K562 (cell line): ENCODE data around the gene GAPDH. TPM values are rescaled to one million over a fixed set of nuclear protein-coding genes. Genes with fewer than 3 reads are reported as not detected.

ENCODE experiments used
- AFF1 ChIP-seq, 2 experiments: fragments of 450-650 bp; IDR thresholded peaks; 2 replicates each; pipeline ENCODE4 v1.6.1; 2018; ENCODE audit warnings: mild to moderate bottlenecking in 2 of 2, low read depth in 1 of 2; ENCODE audit not compliant: partially characterized antibody in 2 of 2
- E4F1 ChIP-seq: fragments of 250-450 bp; sonication (Bioruptor Pico); IDR thresholded peaks from 2 replicates; pipeline ENCODE4 v1.5.0; 2021; ENCODE audit warnings: mild to moderate bottlenecking, borderline replicate concordance
- EGR1 ChIP-seq: fragments of 450-650 bp; conservative IDR thresholded peaks from 2 replicates; pipeline ENCODE4 v1.6.1; 2017; ENCODE audit warnings: mild to moderate bottlenecking
- EHMT2 ChIP-seq: fragments of 450-650 bp; IDR thresholded peaks from 2 replicates; pipeline ENCODE4 v1.6.1; 2018; ENCODE audit warnings: antibody characterized with exemption
- FOXJ3 ChIP-seq: sonication (generic); formaldehyde crosslinking; IDR thresholded peaks from 2 replicates; pipeline ENCODE4 v1.4.0; 2020; ENCODE audit warnings: mild to moderate bottlenecking, missing genetic modification reagents
- RBFOX2 ChIP-seq: fragments of 200-400 bp; formaldehyde crosslinking; IDR thresholded peaks from 2 replicates; pipeline ENCODE4 v1.6.1; 2017; ENCODE audit warnings: low read depth, mild to moderate bottlenecking, low read length, moderate library complexity
- SMAD1 ChIP-seq: fragments of 150-350 bp; IDR thresholded peaks from 2 replicates; pipeline ENCODE4 v1.6.1; 2014; ENCODE audit warnings: low read length, low read depth; ENCODE audit not compliant: partially characterized antibody
- SMARCB1 ChIP-seq: IDR thresholded peaks from 2 replicates; pipeline ENCODE4 v1.6.1; 2011; ENCODE audit warnings: improper control_type of control experiment, low read depth; ENCODE audit not compliant: insufficient read length
- SMARCC2 ChIP-seq: fragments of 450-650 bp; IDR thresholded peaks from 2 replicates; pipeline ENCODE4 v1.6.1; 2017; ENCODE audit warnings: antibody characterized with exemption, moderate library complexity, mild to moderate bottlenecking, low read depth
- SNAPC5 ChIP-seq: fragments of 250-450 bp; sonication (Bioruptor Pico); IDR thresholded peaks from 2 replicates; pipeline ENCODE4 v1.8.0; 2021; ENCODE audit warnings: moderate library complexity, mild to moderate bottlenecking, inconsistent platforms
- ZBTB43 ChIP-seq: sonication (generic); formaldehyde crosslinking; IDR thresholded peaks from 2 replicates; pipeline ENCODE4 v1.8.0; 2023; ENCODE audit warnings: mild to moderate bottlenecking, missing genetic modification reagents
- ZNF197 ChIP-seq: fragments of 200-800 bp; sonication (Bioruptor generic); IDR thresholded peaks from 2 replicates; pipeline ENCODE4 v1.6.1; 2016; ENCODE audit warnings: low read depth, missing genetic modification characterization, missing compliant biosample characterization
- ZNF444 ChIP-seq: fragments of 250-450 bp; sonication (Bioruptor Pico); IDR thresholded peaks from 2 replicates; pipeline ENCODE4 v1.4.0; 2020; ENCODE audit warnings: mild to moderate bottlenecking, moderate library complexity
- ZNF609 ChIP-seq: sonication (generic); formaldehyde crosslinking; IDR thresholded peaks from 2 replicates; pipeline ENCODE4 v1.8.1; 2023; ENCODE audit warnings: missing genetic modification reagents, mild to moderate bottlenecking, borderline replicate concordance
- polyA plus RNA-seq, 8 experiments: library from polyadenylated mRNA; depleted of rRNA in 4 of 8; stranded (reverse) in 5 of 8; unstranded in 3 of 8; fragments of >200 nt; fragmentation: Nextera tagmentation in 2 of 8; fragmentation: Illumina TruSeq in 1 of 8; extraction: Ambion mirVana in 2 of 8; extraction: Trizol in 1 of 8; gene quantifications; 2 replicates each; pipeline versions ENCODE4 v1.2.1 to v1.2.3, GENCODE V29; 2011 to 2014; ENCODE audit warnings: inconsistent platforms in 1 of 8, missing spikeins in 1 of 8
- total RNA-seq, 7 experiments: library from RNA; depleted of rRNA in 6 of 7; stranded (reverse); fragments of >200 nt in 6 of 7; fragmentation: Illumina TruSeq in 2 of 7; extraction: Trizol in 2 of 7; gene quantifications; 2 replicates each; pipeline versions ENCODE4 v1.2.1 to v1.2.3, GENCODE V29; 2011 to 2021; ENCODE audit warnings: low replicate concordance in 1 of 7

GAPDH gene
- total and polyA plus RNA-seq, 9 of the 15 experiments (the other 6 are each of a cell fraction or from before 2014, with no cell fraction given) = 2,206 to 6,793 (median 4,217) TPM

GRCh38 chr12:6540181-6540877 lies 6.0 kb downstream of the GAPDH start (continued):
- TF ChIP-seq EGR1 = 0 out of 2 replicates have a peak, but pooled peaks have one; percentile 11
- TF ChIP-seq AFF1 (IDR thresholded peaks at IDR 0.05; ENCODE audit: low read depth in 1 of 2, partially characterized antibody in 2 of 2) = no peak
- TF ChIP-seq SMARCC2 = no peak
- no peak for TF ChIP-seq E4F1 (CRISPR knock-in tag)
- TF ChIP-seq EHMT2 = no peak
- TF ChIP-seq ZNF444 (CRISPR knock-in tag) = no peak
- TF ChIP-seq SMAD1 = no peak
- TF ChIP-seq SNAPC5 (CRISPR knock-in tag) = no peak
- TF ChIP-seq ZBTB43 (CRISPR knock-in tag) = no peak
- no peak for TF ChIP-seq ZNF609 (CRISPR knock-in tag)
- TF ChIP-seq FOXJ3 (CRISPR knock-in tag) = no peak
- TF ChIP-seq SMARCB1 = no peak
- 0 out of 2 replicates have a peak, but pooled peaks have one; percentile 30 for TF ChIP-seq RBFOX2
- no peak for TF ChIP-seq ZNF197 (CRISPR knock-in tag)
